ENCODE results near the gene CYP4F8. TPM values are rescaled to one million over a fixed set of nuclear protein-coding genes. Genes with fewer than 3 reads are reported as not detected.

CYP4F8 gene
- total RNA-seq, 1 experiment from 2014 or later: not detected

- peak; percentile 74 for DNase-seq
- Histone ChIP-seq H3K4me3 (ENCODE audit: insufficient read depth, low read depth, low read length) (no peak overlapping the region), H3K36me3 (replicated peaks; ENCODE audit: control insufficient read depth, insufficient read depth, low read length) (no peaks in the 10 kb centered on the region), H3K27me3 (ENCODE audit: control insufficient read depth, insufficient read depth, low read length) (no peaks in the 10 kb centered on the region)
These were observed 14.2 kb downstream of the CYP4F8 start for GRCh38 chr19:15629003-15629880.

- Histone ChIP-seq H3K36me3 (replicated peaks; ENCODE audit: control insufficient read depth, insufficient read depth, low read length) (no peaks in the 10 kb centered on the region), H3K4me3 (ENCODE audit: insufficient read depth, low read depth, low read length) (no peak overlapping the region), H3K27me3 (ENCODE audit: control insufficient read depth, insufficient read depth, low read length) (no peaks in the 10 kb centered on the region)
- DNase-seq: peak; percentile 52
These were observed 16.8 kb downstream of the CYP4F8 start for GRCh38 chr19:15631817-15632216.

- no peaks in the 10 kb centered on the region for H3K27me3 ChIP-seq (ENCODE audit: control insufficient read depth, insufficient read depth, low read length)
- H3K36me3 ChIP-seq (replicated peaks; ENCODE audit: control insufficient read depth, insufficient read depth, low read length): no peaks in the 10 kb centered on the region
- H3K4me3 ChIP-seq (ENCODE audit: insufficient read depth, low read depth, low read length): no peak overlapping the region
- DNase-seq: no peak
These were observed 18.2 kb downstream of the CYP4F8 start for GRCh38 chr19:15633082-15633835.

GRCh38 chr19:15634105-15634504 lies 19.1 kb downstream of the CYP4F8 start:
- no peak for DNase-seq
- no peaks in the 10 kb centered on the region for H3K27me3 ChIP-seq (ENCODE audit: control insufficient read depth, insufficient read depth, low read length)
- no peaks in the 10 kb centered on the region for H3K36me3 ChIP-seq (replicated peaks; ENCODE audit: control insufficient read depth, insufficient read depth, low read length)
- H3K4me3 ChIP-seq (ENCODE audit: insufficient read depth, low read depth, low read length): no peak overlapping the region

- H3K4me3 ChIP-seq (ENCODE audit: insufficient read depth, low read depth, low read length): no peak overlapping the region
- DNase-seq: no peak
- no peaks in the 10 kb centered on the region for H3K27me3 ChIP-seq (ENCODE audit: control insufficient read depth, insufficient read depth, low read length)
- H3K36me3 ChIP-seq (replicated peaks; ENCODE audit: control insufficient read depth, insufficient read depth, low read length): no peaks in the 10 kb centered on the region
These were observed 20.2 kb downstream of the CYP4F8 start for GRCh38 chr19:15635016-15635805.

GRCh38 chr19:15636026-15636425 lies 21.0 kb downstream of the CYP4F8 start:
- DNase-seq: no peak
- Histone ChIP-seq H3K36me3 (replicated peaks; ENCODE audit: control insufficient read depth, insufficient read depth, low read length) (no peaks in the 10 kb centered on the region), H3K27me3 (ENCODE audit: control insufficient read depth, insufficient read depth, low read length) (no peaks in the 10 kb centered on the region), H3K4me3 (ENCODE audit: insufficient read depth, low read depth, low read length) (no peak overlapping the region)

- no peaks in the 10 kb centered on the region for H3K36me3 ChIP-seq (replicated peaks; ENCODE audit: control insufficient read depth, insufficient read depth, low read length)
- no peak overlapping the region for H3K4me3 ChIP-seq (ENCODE audit: insufficient read depth, low read depth, low read length)
- H3K27me3 ChIP-seq (ENCODE audit: control insufficient read depth, insufficient read depth, low read length): no peaks in the 10 kb centered on the region
- DNase-seq: no peak
These were observed 24.6 kb downstream of the CYP4F8 start for GRCh38 chr19:15639596-15639995.

GRCh38 chr19:15640294-15640903 lies 25.4 kb downstream of the CYP4F8 start, which contains the start of gene CYP4F3:
Gene CYP4F3, plus strand, starts transcription at chr19:15640897. Its CDS starts 519 bp downstream, at chr19:15641416.
- Histone ChIP-seq H3K4me3 (ENCODE audit: insufficient read depth, low read depth, low read length) (no peak within 1 kb of the TSS), H3K27me3 (ENCODE audit: control insufficient read depth, insufficient read depth, low read length) (no peaks in the 10 kb centered on the region), H3K36me3 (replicated peaks; ENCODE audit: control insufficient read depth, insufficient read depth, low read length) (no peaks in the 10 kb centered on the region)
- DNase-seq: no peak

GRCh38 chr19:15640904-15641597 lies 26.0 kb downstream of the CYP4F8 start:
- Histone ChIP-seq H3K4me3 (ENCODE audit: insufficient read depth, low read depth, low read length) (no peak overlapping the region), H3K27me3 (ENCODE audit: control insufficient read depth, insufficient read depth, low read length) (no peaks in the 10 kb centered on the region), H3K36me3 (replicated peaks; ENCODE audit: control insufficient read depth, insufficient read depth, low read length) (no peaks in the 10 kb centered on the region)
- DNase-seq: no peak

- DNase-seq: no peak
- H3K27me3 ChIP-seq (ENCODE audit: control insufficient read depth, insufficient read depth, low read length): no peaks in the 10 kb centered on the region
- no peaks in the 10 kb centered on the region for H3K36me3 ChIP-seq (replicated peaks; ENCODE audit: control insufficient read depth, insufficient read depth, low read length)
- H3K4me3 ChIP-seq (ENCODE audit: insufficient read depth, low read depth, low read length): no peak overlapping the region
These were observed 27.0 kb downstream of the CYP4F8 start for GRCh38 chr19:15641901-15642491.

- Histone ChIP-seq H3K36me3 (replicated peaks; ENCODE audit: control insufficient read depth, insufficient read depth, low read length) (no peaks in the 10 kb centered on the region), H3K27me3 (ENCODE audit: control insufficient read depth, insufficient read depth, low read length) (no peaks in the 10 kb centered on the region), H3K4me3 (ENCODE audit: insufficient read depth, low read depth, low read length) (no peak overlapping the region)
- DNase-seq: no peak
These were observed 27.8 kb downstream of the CYP4F8 start for GRCh38 chr19:15642807-15643206.

GRCh38 chr19:15643387-15643786 lies 28.4 kb downstream of the CYP4F8 start:
- H3K4me3 ChIP-seq (ENCODE audit: insufficient read depth, low read depth, low read length): no peak overlapping the region
- no peaks in the 10 kb centered on the region for H3K27me3 ChIP-seq (ENCODE audit: control insufficient read depth, insufficient read depth, low read length)
- no peak for DNase-seq
- no peaks in the 10 kb centered on the region for H3K36me3 ChIP-seq (replicated peaks; ENCODE audit: control insufficient read depth, insufficient read depth, low read length)

GRCh38 chr19:15644066-15644741 lies 29.2 kb downstream of the CYP4F8 start:
- no peak for DNase-seq
- H3K27me3 ChIP-seq (ENCODE audit: control insufficient read depth, insufficient read depth, low read length): no peaks in the 10 kb centered on the region
- no peak overlapping the region for H3K4me3 ChIP-seq (ENCODE audit: insufficient read depth, low read depth, low read length)
- H3K36me3 ChIP-seq (replicated peaks; ENCODE audit: control insufficient read depth, insufficient read depth, low read length): no peaks in the 10 kb centered on the region

All from H7 (cell line).